IMR-90 (cell line): ENCODE results near the gene CYTH1. TPM values are rescaled to one million over a fixed set of nuclear protein-coding genes. Genes with fewer than 3 reads are reported as not detected.

Source experiments
- ATAC-seq: fragments of 200-7000 bp; cut with Tn5 transposase; 2 replicates; pipeline ENCODE4 v1.9.1; 2020; ENCODE audit warnings: low read depth, mild to moderate bottlenecking, moderate library complexity
- BruUV-seq: library from RNA; stranded (reverse); fragments of 400-500 nt; replicated peaks from 2 replicates; lab custom pipeline; 2021; lab: Mats Ljungman, UMichigan
- CTCF ChIA-PET: fragments of 300-600 bp; formaldehyde crosslinking; extraction: SDS; loops from one replicate; lab custom pipeline; 2021; ENCODE audit warnings: antibody characterized with exemption; lab: Yijun Ruan, JAX
- POLR2A ChIA-PET: fragments of 300-600 bp; sonication (Branson Sonifier 250); formaldehyde crosslinking; loops from one replicate; lab custom pipeline; 2022; ENCODE audit warnings: antibody characterized with exemption; ENCODE audit not compliant: unreplicated experiment; lab: Charles Lee
- DNase-seq: peaks from one replicate; pipeline ENCODE4 v3.0.0; 2013
- H2AFZ ChIP-seq: replicated peaks from 2 replicates; pipeline ENCODE3; 2013; ENCODE audit warnings: low read length, mild to moderate bottlenecking; ENCODE audit not compliant: poor library complexity
- H2AK5ac ChIP-seq: 2 replicates; pipeline ENCODE4 v1.6.1; 2013; ENCODE audit warnings: low read depth, low read length, inconsistent platforms
- H2AK9ac ChIP-seq: replicated peaks from 2 replicates; pipeline ENCODE3; 2013; ENCODE audit warnings: mild to moderate bottlenecking, low read depth, low read length, moderate library complexity; ENCODE audit not compliant: poor library complexity
- H2BK120ac ChIP-seq: 2 replicates; pipeline ENCODE4 v1.6.1; 2013; ENCODE audit warnings: low read depth, low read length, inconsistent platforms
- H2BK15ac ChIP-seq: 3 replicates; pipeline ENCODE4 v1.6.1; 2013; ENCODE audit warnings: low read depth, low read length, inconsistent platforms
- H2BK20ac ChIP-seq: 2 replicates; pipeline ENCODE4 v1.6.1; 2013; ENCODE audit warnings: low read depth, mild to moderate bottlenecking, inconsistent platforms, low read length, moderate library complexity
- H2BK5ac ChIP-seq: 2 replicates; pipeline ENCODE4 v1.6.1; 2013; ENCODE audit warnings: mild to moderate bottlenecking, low read depth, low read length, inconsistent platforms; ENCODE audit not compliant: poor library complexity, severe bottlenecking
- H3K14ac ChIP-seq: replicated peaks from 2 replicates; pipeline ENCODE4 v1.6.1; 2013; ENCODE audit warnings: low read depth, low read length, inconsistent platforms
- H3K18ac ChIP-seq: 2 replicates; pipeline ENCODE4 v1.6.1; 2013; ENCODE audit warnings: low read depth, low read length, control low read depth
- H3K23ac ChIP-seq: 2 replicates; pipeline ENCODE4 v1.6.1; 2013; ENCODE audit warnings: low read depth, low read length, inconsistent platforms
- H3K27ac ChIP-seq: 2 replicates; pipeline ENCODE4 v1.5.1; 2013; ENCODE audit warnings: mild to moderate bottlenecking, control low read depth, low read length; ENCODE audit not compliant: insufficient read depth
- H3K27me3 ChIP-seq: 2 replicates; pipeline ENCODE4 v1.6.1; 2013; ENCODE audit warnings: low read length; ENCODE audit not compliant: control insufficient read depth, insufficient read depth
- H3K36me3 ChIP-seq: 2 replicates; pipeline ENCODE4 v1.6.1; 2013; ENCODE audit warnings: low read length, mixed read lengths; ENCODE audit not compliant: control insufficient read depth, insufficient read depth
- H3K4ac ChIP-seq: 2 replicates; pipeline ENCODE4 v1.6.1; 2013; ENCODE audit warnings: low read depth, low read length, inconsistent platforms
- H3K4me1 ChIP-seq: 2 replicates; pipeline ENCODE4 v1.6.1; 2013; ENCODE audit warnings: low read length, mixed read lengths; ENCODE audit not compliant: control insufficient read depth, insufficient read depth
- H3K4me2 ChIP-seq: 2 replicates; pipeline ENCODE4 v1.6.1; 2013; ENCODE audit warnings: low read depth, mild to moderate bottlenecking, control low read depth, low read length, moderate library complexity
- H3K4me3 ChIP-seq: 2 replicates; pipeline ENCODE4 v1.5.1; 2013; ENCODE audit warnings: low read depth, mild to moderate bottlenecking, control low read depth, low read length, moderate library complexity; ENCODE audit not compliant: insufficient read depth
- H3K56ac ChIP-seq: 2 replicates; pipeline ENCODE4 v1.6.1; 2013; ENCODE audit warnings: low read length, inconsistent platforms; ENCODE audit not compliant: insufficient read depth; ENCODE audit errors: extremely low read depth
- H3K79me1 ChIP-seq, 2 experiments: 2 replicates each; pipeline ENCODE4 v1.6.1; 2013; ENCODE audit warnings: low read length in 2 of 2, inconsistent platforms in 1 of 2, low read depth in 1 of 2
- H3K9ac ChIP-seq: 2 replicates; pipeline ENCODE4 v1.6.1; 2013; ENCODE audit warnings: low read depth, low read length, control low read depth
- H3K9me1 ChIP-seq: 2 replicates; pipeline ENCODE4 v1.6.1; 2013; ENCODE audit warnings: low read length, inconsistent platforms; ENCODE audit not compliant: insufficient read depth
- H3K9me3 ChIP-seq: 2 replicates; pipeline ENCODE4 v1.6.1; 2013; ENCODE audit warnings: low read length; ENCODE audit not compliant: control insufficient read depth, insufficient read depth
- H4K20me1 ChIP-seq: 2 replicates; pipeline ENCODE4 v1.6.1; 2013; ENCODE audit warnings: low read length, inconsistent platforms; ENCODE audit not compliant: insufficient read depth
- H4K5ac ChIP-seq: 2 replicates; pipeline ENCODE4 v1.6.1; 2013; ENCODE audit warnings: mild to moderate bottlenecking, low read depth, low read length, control low read depth
- H4K8ac ChIP-seq, 2 experiments: 2 replicates each; pipeline ENCODE4 v1.6.1; 2013; ENCODE audit warnings: low read depth in 2 of 2, low read length in 2 of 2, control low read depth in 1 of 2, inconsistent platforms in 1 of 2
- H4K91ac ChIP-seq: 2 replicates; pipeline ENCODE4 v1.6.1; 2013; ENCODE audit warnings: low read depth, low read length, inconsistent platforms; ENCODE audit not compliant: insufficient read depth
- BHLHE40 ChIP-seq: fragments of 150-350 bp; IDR thresholded peaks from 2 replicates; pipeline ENCODE4 v1.6.1; 2016; ENCODE audit warnings: mild to moderate bottlenecking, low read depth, low read length
- CEBPB ChIP-seq: IDR thresholded peaks from 2 replicates; pipeline ENCODE4 v1.6.1; 2012; ENCODE audit warnings: low read depth, low read length, improper control_type of control experiment
- CHD1 ChIP-seq: IDR thresholded peaks from 2 replicates; pipeline ENCODE4 v1.6.1; 2012; ENCODE audit warnings: low read depth, low read length, improper control_type of control experiment
- CTCF ChIP-seq: conservative IDR thresholded peaks from 2 replicates; pipeline ENCODE4 v1.5.1; 2012; ENCODE audit warnings: mild to moderate bottlenecking, low read depth, low read length, improper control_type of control experiment
- ELK1 ChIP-seq: fragments of 150-350 bp; IDR thresholded peaks from 2 replicates; pipeline ENCODE4 v1.6.1; 2016; ENCODE audit warnings: low read depth, mild to moderate bottlenecking, low read length, moderate library complexity, borderline replicate concordance
- FOS ChIP-seq: fragments of 150-350 bp; IDR thresholded peaks from 2 replicates; pipeline ENCODE4 v1.6.1; 2016; ENCODE audit warnings: low read depth, low read length
- MAFK ChIP-seq: IDR thresholded peaks from 2 replicates; pipeline ENCODE4 v1.6.1; 2012; ENCODE audit warnings: low read depth, low read length, improper control_type of control experiment
- MAZ ChIP-seq: IDR thresholded peaks from 2 replicates; pipeline ENCODE4 v1.6.1; 2012; ENCODE audit warnings: low read depth, mild to moderate bottlenecking, low read length, improper control_type of control experiment, moderate library complexity, borderline replicate concordance
- MXI1 ChIP-seq: IDR thresholded peaks from 2 replicates; pipeline ENCODE4 v1.6.1; 2012; ENCODE audit warnings: low read depth, mild to moderate bottlenecking, low read length, moderate library complexity, borderline replicate concordance
- NFE2L2 ChIP-seq: fragments of 150-350 bp; IDR thresholded peaks from 2 replicates; pipeline ENCODE4 v1.6.1; 2016; ENCODE audit warnings: low read depth, mild to moderate bottlenecking, low read length
- POLR2A ChIP-seq: IDR thresholded peaks from 2 replicates; pipeline ENCODE4 v1.6.1; 2012; ENCODE audit warnings: mild to moderate bottlenecking, low read depth, low read length
- RAD21 ChIP-seq: IDR thresholded peaks from 2 replicates; pipeline ENCODE4 v1.6.1; 2012; ENCODE audit warnings: low read length, improper control_type of control experiment
- RCOR1 ChIP-seq: IDR thresholded peaks from 2 replicates; pipeline ENCODE4 v1.6.1; 2012; ENCODE audit warnings: mild to moderate bottlenecking, low read length, improper control_type of control experiment; ENCODE audit not compliant: insufficient replicate concordance
- RFX5 ChIP-seq: IDR thresholded peaks from 2 replicates; pipeline ENCODE4 v1.8.0; 2012; ENCODE audit warnings: low read depth, mild to moderate bottlenecking, low read length, moderate library complexity
- SMC3 ChIP-seq: fragments of 150-350 bp; IDR thresholded peaks from 2 replicates; pipeline ENCODE4 v1.6.1; 2016; ENCODE audit warnings: low read depth, mild to moderate bottlenecking, antibody characterized with exemption, low read length, moderate library complexity
- WGBS, 2 experiments: methylation state at CpG; one replicate each; pipeline versions ENCODE4 v1.1.5 to v1.1.7; 2013; ENCODE audit warnings: missing lambda C conversion rate in 2 of 2; ENCODE audit not compliant: insufficient read length in 1 of 2; ENCODE audit errors: extremely low coverage in 2 of 2; 5-methylcytosine and 5-hydroxymethylcytosine counted together
- dilution Hi-C: fragments of 300-500 bp; cut with HindIII; formaldehyde crosslinking; loops from one replicate; pipeline ENCODE4 v1.14.3; 2018; ENCODE audit warnings: low sequenced_read_pairs; ENCODE audit not compliant: unreplicated experiment
- in situ Hi-C: fragments of 300-500 bp; cut with MboI; formaldehyde crosslinking; loops from 3 replicates; pipeline ENCODE4 v1.14.3; 2019; ENCODE audit warnings: low sequenced_read_pairs, inconsistent platforms, mixed read lengths
- intact Hi-C: fragments of 100-400 bp; cut with micrococcal nuclease; formaldehyde crosslinking; loops from 2 replicates; pipeline ENCODE4 v1.10.0; 2022
- polyA plus RNA-seq, 3 experiments: library from polyadenylated mRNA; depleted of rRNA; stranded (reverse); fragments of >200 nt; gene quantifications; 2 replicates each; pipeline ENCODE4 v1.2.3, GENCODE V29; 2012; ENCODE audit warnings: low replicate concordance in 1 of 3
- total RNA-seq: library from RNA; depleted of rRNA; stranded (reverse); fragments of >200 nt; gene quantifications from 2 replicates; pipeline ENCODE4 v1.2.3, GENCODE V29; 2012
- TF ChIP-seq, protein P1 (sequence below): fragments of 150-350 bp; IDR thresholded peaks from 2 replicates; pipeline ENCODE4 v1.6.1; 2017; ENCODE audit warnings: mild to moderate bottlenecking, antibody characterized with exemption, low read length, low read depth

CYTH1 gene
- total and polyA plus RNA-seq, 2 of the 4 experiments (the other 2 are of a cell fraction), result 7.9 to 12.4 TPM

DNA sequence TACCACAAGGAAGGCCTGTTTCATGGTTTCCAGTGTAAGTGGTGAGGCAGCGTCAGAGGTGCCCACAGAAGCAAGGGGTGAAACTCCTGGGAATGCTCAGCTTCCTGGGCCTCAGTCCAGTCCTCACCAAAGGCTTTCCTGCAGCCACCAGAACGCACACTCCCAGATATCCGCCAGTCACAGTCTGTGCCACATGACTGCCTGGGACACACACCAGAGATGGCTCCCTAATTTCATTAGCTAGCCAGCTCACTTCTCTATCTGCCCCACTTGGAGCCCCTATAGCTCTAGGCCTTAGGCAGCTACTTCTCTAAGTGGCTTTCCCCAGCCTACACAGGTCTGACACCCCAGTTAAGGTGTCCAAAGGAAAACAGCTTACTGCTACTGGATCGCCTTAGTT is 77.0 kb downstream of the CYTH1 start:
- no peaks in the 10 kb centered on the region; the same call in 1 of the 2 replicates for H4K20me1 ChIP-seq
- no peak overlapping the region for H2AFZ ChIP-seq
- H4K91ac ChIP-seq, result no peak overlapping the region
- H3K9me1 ChIP-seq, result no peaks in the 10 kb centered on the region
- H2BK120ac ChIP-seq, result no peak overlapping the region
- no peak overlapping the region for H2BK15ac ChIP-seq
- no peak overlapping the region for H3K4me2 ChIP-seq
- H2BK5ac ChIP-seq, result no peak overlapping the region
- H4K5ac ChIP-seq, result no peak overlapping the region
- ChIA-PET POLR2A (no interaction called here), CTCF (no interaction called here)
- in situ Hi-C loops (loop anchor here (5.0 kb wide), 1 partner anchor 208 kb away; no protein-coding TSS in a partner anchor), dilution Hi-C loops (no loop called here), intact Hi-C loops (loop anchor here (10.0 kb wide), 1 partner anchor 450 kb away; no protein-coding TSS in a partner anchor)
- no peaks in the 10 kb centered on the region for H3K27me3 ChIP-seq
- ATAC-seq, result no peak
- DNase-seq, result no peak
- H3K56ac ChIP-seq, result no peak overlapping the region
- no peaks in the 10 kb centered on the region for H3K9me3 ChIP-seq
- no peak overlapping the region for H3K18ac ChIP-seq
- peaks cover 11% of the 10 kb centered on the region; the same call in 1 of the 2 replicates for H3K36me3 ChIP-seq
- no peak overlapping the region for H2BK20ac ChIP-seq
- H3K4me1 ChIP-seq, result peaks cover 4% of the 10 kb centered on the region; the same call in 1 of the 2 replicates
- TF ChIP-seq FOS (no peak), NFE2L2 (no peak), MXI1 (no peak), RFX5 (no peak), RAD21 (no peak), MAFK (no peak), RCOR1 (no peak), POLR2A (no peak), SMC3 (no peak), BHLHE40 (no peak), CTCF (no peak), CEBPB (no peak), CHD1 (no peak), MAZ (no peak), ELK1 (no peak)
- TF ChIP-seq, protein P1, sequence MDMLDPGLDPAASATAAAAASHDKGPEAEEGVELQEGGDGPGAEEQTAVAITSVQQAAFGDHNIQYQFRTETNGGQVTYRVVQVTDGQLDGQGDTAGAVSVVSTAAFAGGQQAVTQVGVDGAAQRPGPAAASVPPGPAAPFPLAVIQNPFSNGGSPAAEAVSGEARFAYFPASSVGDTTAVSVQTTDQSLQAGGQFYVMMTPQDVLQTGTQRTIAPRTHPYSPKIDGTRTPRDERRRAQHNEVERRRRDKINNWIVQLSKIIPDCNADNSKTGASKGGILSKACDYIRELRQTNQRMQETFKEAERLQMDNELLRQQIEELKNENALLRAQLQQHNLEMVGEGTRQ, result no peak
- H3K4me3 ChIP-seq, result no peak overlapping the region
- H2AK5ac ChIP-seq, result no peak overlapping the region
- WGBS, 2 experiments, result 100% methylated on average over 1 of the region's 4 CpGs; no CpG with 5 or more reads in 1 of the 2 experiments
- H4K8ac ChIP-seq, result no peak overlapping the region
- BruUV-seq, result no TSS peak
- 0 out of 4 replicates have a peak, but pooled peaks cover 0 to 4% of the 10 kb centered on the region in 2 experiments for H3K79me1 ChIP-seq
- H3K4ac ChIP-seq, result no peak overlapping the region
- H3K23ac ChIP-seq, result no peak overlapping the region
- no peak overlapping the region for H3K14ac ChIP-seq
- H3K9ac ChIP-seq, result no peak overlapping the region
- H2AK9ac ChIP-seq, result no peak overlapping the region
- no peak overlapping the region for H3K27ac ChIP-seq
